ENCODE results near the gene BCL2L13. TPM values are rescaled to one million over a fixed set of nuclear protein-coding genes. Genes with fewer than 3 reads are reported as not detected.
"Not testable (repeated sequence)": the region's sequence is repeated elsewhere in the genome, so short reads cannot be mapped to it uniquely, and the experiment has no call there.

Gene BCL2L13
- total RNA-seq, 4 donors from 2014 or later = 56.6 to 71.3 (median 68.9) TPM

GRCh38 chr22:17664414-17665055, 26.0 kb downstream of the BCL2L13 start:
- Histone ChIP-seq H3K9me3 (no peaks in the 10 kb centered on the region), H3K4me1 (no peaks in the 10 kb centered on the region), H3K4me3 (no peak overlapping the region), H3K36me3 (peaks cover 38% of the 10 kb centered on the region), H3K27ac (no peak overlapping the region), H3K27me3 (no peaks in the 10 kb centered on the region)
- no peak for TF ChIP-seq CTCF (IDR thresholded peaks at IDR 0.05)
- TF ChIP-seq POLR2AphosphoS5 (IDR thresholded peaks at IDR 0.05) = no peak
- TF ChIP-seq EP300 (IDR thresholded peaks at IDR 0.05) = no peak
- no peak for TF ChIP-seq POLR2A (IDR thresholded peaks at IDR 0.05)
- no peak for DNase-seq (ENCODE audit: low spot score in 2 of 2)
- WGBS = 95% methylated on average over 4 of the region's 6 CpGs

DNA sequence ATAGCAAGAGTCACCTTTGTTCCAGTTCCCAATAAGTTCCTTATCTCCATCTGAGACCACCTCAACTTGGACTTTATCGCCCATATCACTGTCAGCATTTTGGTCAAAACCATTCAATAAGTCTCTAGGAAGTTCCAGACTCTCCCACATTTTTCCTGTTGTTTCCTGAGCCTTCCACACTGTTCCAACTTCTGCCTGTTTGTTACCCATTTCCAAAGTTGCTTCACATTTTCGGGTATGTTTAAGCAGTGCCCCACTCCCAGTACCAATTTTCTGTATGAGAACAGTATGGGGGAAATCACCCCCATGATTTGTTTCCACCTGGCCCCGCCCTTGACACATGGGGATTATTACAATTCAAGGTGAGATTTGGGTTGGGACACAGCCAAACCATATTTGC, 26.7 kb downstream of the BCL2L13 start:
- no peak for DNase-seq (ENCODE audit: low spot score in 2 of 2)
- no peak for TF ChIP-seq CTCF (IDR thresholded peaks at IDR 0.05)
- Histone ChIP-seq H3K36me3 (peaks cover 38% of the 10 kb centered on the region), H3K9me3 (no peaks in the 10 kb centered on the region), H3K27ac (no peak overlapping the region), H3K4me1 (no peaks in the 10 kb centered on the region), H3K27me3 (no peaks in the 10 kb centered on the region), H3K4me3 (no peak overlapping the region)
- WGBS = 92% methylated on average over 3 of the region's 3 CpGs

GRCh38 chr22:17665854-17666253, 27.3 kb downstream of the BCL2L13 start:
- Histone ChIP-seq H3K27me3 (no peaks in the 10 kb centered on the region), H3K36me3 (peaks cover 43% of the 10 kb centered on the region), H3K4me1 (no peaks in the 10 kb centered on the region), H3K9me3 (no peaks in the 10 kb centered on the region), H3K4me3 (no peak overlapping the region), H3K27ac (no peak overlapping the region)
- 44% methylated on average over 3 of the region's 3 CpGs for WGBS
- no peak for DNase-seq (ENCODE audit: low spot score in 2 of 2)
- TF ChIP-seq EP300 (IDR thresholded peaks at IDR 0.05) (no peak), CTCF (IDR thresholded peaks at IDR 0.05) (no peak), POLR2A (IDR thresholded peaks at IDR 0.05) (no peak), POLR2AphosphoS5 (IDR thresholded peaks at IDR 0.05) (no peak)

GRCh38 chr22:17671521-17672092, 33.0 kb downstream of the BCL2L13 start:
- not testable (repeated sequence) for DNase-seq (ENCODE audit: low spot score in 2 of 2); H3K4me1 ChIP-seq; H3K4me3 ChIP-seq; H3K27me3 ChIP-seq; H3K27ac ChIP-seq; H3K9me3 ChIP-seq
- WGBS = 95% methylated on average over 10 of the region's 10 CpGs
- H3K36me3 ChIP-seq = peaks cover 12% of the 10 kb centered on the region

- no peaks in the 10 kb centered on the region for H3K9me3 ChIP-seq
- 96% methylated on average over 2 of the region's 2 CpGs for WGBS
- H3K27me3 ChIP-seq = no peaks in the 10 kb centered on the region
- H3K4me1 ChIP-seq = peaks cover 5% of the 10 kb centered on the region
- peaks cover 6% of the 10 kb centered on the region for H3K36me3 ChIP-seq
- no peak overlapping the region for H3K27ac ChIP-seq
- DNase-seq (ENCODE audit: low spot score in 2 of 2) = no peak
- TF ChIP-seq POLR2A (IDR thresholded peaks at IDR 0.05) (no peak), CTCF (IDR thresholded peaks at IDR 0.05) (no peak), EP300 (IDR thresholded peaks at IDR 0.05) (no peak), POLR2AphosphoS5 (IDR thresholded peaks at IDR 0.05) (no peak)
- H3K4me3 ChIP-seq = no peak overlapping the region
These were observed 33.9 kb downstream of the BCL2L13 start for GRCh38 chr22:17672417-17672991.
